ENCODE results near the gene CD276.
"Not testable (repeated sequence)": the region's sequence is repeated elsewhere in the genome, so short reads cannot be mapped to it uniquely, and the experiment has no call there.

The CD276 gene

DNA sequence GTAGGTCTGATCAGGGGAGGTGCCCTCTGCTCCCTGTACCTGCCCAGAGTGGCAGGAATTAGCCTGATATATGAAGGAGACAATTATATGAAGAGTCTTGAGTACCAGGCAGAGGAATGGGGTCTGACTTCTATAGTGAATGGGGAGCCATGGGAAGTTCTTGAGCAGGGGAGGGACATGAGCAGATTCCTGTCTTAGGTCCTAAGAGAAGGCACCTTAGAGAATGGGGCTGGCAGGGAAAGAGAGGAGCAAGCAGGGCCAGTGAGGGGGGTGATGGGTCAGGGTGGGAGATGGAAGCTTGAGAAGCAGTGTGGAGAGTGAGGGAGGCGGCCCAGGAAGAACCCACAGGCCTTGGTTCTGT lies 12.4 kb downstream of the CD276 start:
- no peak for TF ChIP-seq ZNF274 (IDR thresholded peaks at IDR 0.05; ENCODE audit: low read depth, low read length)
- no peak overlapping the region for H3K4me3 ChIP-seq (ENCODE audit: low read length)

GRCh38 chr15:73697033-73697467 lies 12.9 kb downstream of the CD276 start:
- H3K4me3 ChIP-seq (ENCODE audit: low read length), result no peak overlapping the region

DNA sequence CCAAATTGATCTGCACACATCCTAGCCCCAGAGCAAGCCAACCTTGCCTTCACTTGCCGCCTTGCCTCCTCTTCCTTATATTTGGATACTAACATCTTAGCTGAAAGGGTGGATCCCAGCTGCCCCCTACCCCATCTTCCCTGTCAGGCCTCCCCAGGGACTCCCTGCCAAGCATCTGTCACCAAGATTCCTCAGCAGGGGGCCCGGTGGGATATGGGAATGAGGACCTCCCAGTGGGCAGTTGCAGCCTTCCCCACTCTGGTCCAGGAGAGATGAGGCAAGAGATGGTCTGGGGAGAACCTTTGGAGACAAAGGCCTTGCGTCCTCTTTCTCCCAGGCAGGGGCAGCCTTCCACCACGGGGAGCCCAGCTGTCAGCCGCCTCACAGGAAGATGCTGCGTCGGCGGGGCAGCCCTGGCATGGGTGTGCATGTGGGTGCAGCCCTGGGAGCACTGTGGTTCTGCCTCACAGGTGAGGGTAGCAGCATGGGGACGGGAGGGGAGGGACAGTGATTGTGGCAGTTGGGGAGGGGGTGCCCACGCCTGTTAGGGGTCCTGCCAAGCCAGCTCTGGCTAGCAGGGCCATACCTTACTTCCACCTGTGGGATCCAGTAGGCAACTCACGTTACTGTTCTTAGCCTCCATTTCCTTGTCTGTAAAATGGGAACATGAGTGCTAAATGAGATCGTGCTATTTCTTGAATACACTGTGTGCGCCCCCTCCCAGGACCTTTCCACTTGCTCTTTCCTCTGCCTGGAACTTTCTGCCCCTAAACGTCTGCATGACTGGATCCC lies 15.3 kb downstream of the CD276 start:
- TF ChIP-seq ZNF274 (IDR thresholded peaks at IDR 0.05; ENCODE audit: low read depth, low read length), result no peak
- H3K4me3 ChIP-seq (ENCODE audit: low read length), result no peak overlapping the region

More at GRCh38 chr15:73697033-73697467, 12.9 kb downstream of the CD276 start:
- TF ChIP-seq ZNF274 (IDR thresholded peaks at IDR 0.05; ENCODE audit: low read depth, low read length), result no peak

GRCh38 chr15:73700041-73700842 lies 16.1 kb downstream of the CD276 start:
- H3K4me3 ChIP-seq (ENCODE audit: low read length), result no peak overlapping the region
- TF ChIP-seq ZNF274 (IDR thresholded peaks at IDR 0.05; ENCODE audit: low read depth, low read length), result no peak

DNA sequence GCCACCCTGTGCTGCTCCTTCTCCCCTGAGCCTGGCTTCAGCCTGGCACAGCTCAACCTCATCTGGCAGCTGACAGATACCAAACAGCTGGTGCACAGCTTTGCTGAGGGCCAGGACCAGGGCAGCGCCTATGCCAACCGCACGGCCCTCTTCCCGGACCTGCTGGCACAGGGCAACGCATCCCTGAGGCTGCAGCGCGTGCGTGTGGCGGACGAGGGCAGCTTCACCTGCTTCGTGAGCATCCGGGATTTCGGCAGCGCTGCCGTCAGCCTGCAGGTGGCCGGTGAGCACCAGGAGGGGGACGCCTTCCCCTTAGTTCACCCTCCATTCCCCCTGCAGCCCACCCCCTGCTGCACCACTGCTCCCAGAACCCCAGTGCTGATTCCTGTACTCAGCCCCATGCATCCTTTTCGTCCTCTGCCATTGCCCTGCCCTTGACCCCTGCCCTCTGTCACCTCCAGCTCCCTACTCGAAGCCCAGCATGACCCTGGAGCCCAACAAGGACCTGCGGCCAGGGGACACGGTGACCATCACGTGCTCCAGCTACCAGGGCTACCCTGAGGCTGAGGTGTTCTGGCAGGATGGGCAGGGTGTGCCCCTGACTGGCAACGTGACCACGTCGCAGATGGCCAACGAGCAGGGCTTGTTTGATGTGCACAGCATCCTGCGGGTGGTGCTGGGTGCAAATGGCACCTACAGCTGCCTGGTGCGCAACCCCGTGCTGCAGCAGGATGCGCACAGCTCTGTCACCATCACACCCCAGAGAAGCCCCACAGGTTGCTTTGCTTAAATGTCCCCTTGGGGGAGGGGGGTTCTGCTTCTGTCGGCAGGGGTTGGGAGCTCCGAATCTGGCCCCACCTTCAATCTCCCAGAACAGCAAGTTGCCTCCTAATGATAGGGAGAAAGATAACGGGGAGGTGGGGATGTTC lies 18.4 kb downstream of the CD276 start:
- not testable (repeated sequence) for H3K4me3 ChIP-seq (ENCODE audit: low read length)

GRCh38 chr15:73703601-73704000 lies 19.4 kb downstream of the CD276 start:
- not testable (repeated sequence) for H3K4me3 ChIP-seq (ENCODE audit: low read length)

GRCh38 chr15:73704142-73704868 lies 20.1 kb downstream of the CD276 start:
- H3K4me3 ChIP-seq (ENCODE audit: low read length), result not testable (repeated sequence)

DNA sequence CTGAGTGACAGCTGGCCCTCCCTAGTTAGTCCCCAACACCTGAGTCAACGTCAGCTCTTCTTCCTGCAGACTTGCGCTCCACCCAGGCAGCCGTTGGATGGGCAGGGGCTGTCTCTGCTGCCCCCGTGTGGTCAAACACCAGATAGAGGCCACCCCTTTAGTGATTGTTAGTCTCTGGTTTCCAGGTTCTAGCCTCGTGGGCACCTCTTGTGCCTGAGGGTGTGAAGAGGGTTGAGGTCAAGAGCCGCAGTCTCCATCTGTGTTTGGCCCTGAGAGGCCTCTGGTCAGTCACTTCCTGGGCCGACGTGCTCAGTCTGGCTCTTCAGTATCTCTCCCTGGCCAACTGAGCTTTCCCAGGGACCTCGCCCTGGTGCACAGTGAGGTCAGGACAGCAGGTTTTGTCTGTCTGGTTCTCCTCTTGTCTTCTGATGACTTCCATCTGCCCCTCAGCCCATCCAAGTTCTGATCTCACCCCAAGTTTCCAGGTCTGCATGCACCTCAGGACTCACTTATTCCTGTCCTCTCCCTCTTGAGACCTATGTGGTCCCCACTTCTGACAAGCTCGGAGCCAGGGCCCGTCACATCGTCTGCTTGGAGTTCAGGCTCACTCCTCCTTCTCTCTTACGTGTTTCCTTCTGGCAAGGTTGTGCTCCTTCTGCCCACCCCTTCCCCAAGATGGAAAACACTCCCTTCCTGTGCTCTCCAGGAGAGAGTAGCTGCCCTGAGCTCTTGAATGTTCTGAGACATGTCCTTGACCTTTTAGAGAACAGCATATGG lies 20.9 kb downstream of the CD276 start:
- TF ChIP-seq ZNF274 (IDR thresholded peaks at IDR 0.05; ENCODE audit: low read depth, low read length), result no peak
- H3K4me3 ChIP-seq (ENCODE audit: low read length), result no peak overlapping the region

GRCh38 chr15:73708691-73709090 lies 24.5 kb downstream of the CD276 start:
- H3K4me3 ChIP-seq (ENCODE audit: low read length), result no peak overlapping the region
- TF ChIP-seq ZNF274 (IDR thresholded peaks at IDR 0.05; ENCODE audit: low read depth, low read length), result no peak

DNA sequence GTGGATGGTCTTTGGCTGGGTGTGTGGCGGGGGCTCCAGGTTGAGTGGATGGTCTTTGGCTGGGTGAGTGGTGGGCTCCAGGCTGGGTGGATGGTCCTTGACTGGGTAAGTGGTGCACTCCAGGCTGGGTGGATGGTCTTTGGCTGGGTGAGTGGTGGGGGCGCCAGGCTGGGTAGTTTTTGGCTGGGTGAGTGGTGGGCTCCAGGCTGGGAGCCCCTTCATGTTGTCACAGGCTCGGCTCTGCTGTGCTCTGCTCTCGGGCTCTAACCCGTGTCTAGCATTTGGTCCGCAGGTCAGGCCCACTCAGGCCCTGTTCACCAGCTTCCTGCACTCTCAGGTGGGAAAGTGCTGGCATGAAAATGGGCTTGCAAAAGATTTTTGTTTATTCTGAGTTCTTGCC lies 25.1 kb downstream of the CD276 start:
- H3K4me3 ChIP-seq (ENCODE audit: low read length), result no peak overlapping the region
- no peak for TF ChIP-seq ZNF274 (IDR thresholded peaks at IDR 0.05; ENCODE audit: low read depth, low read length)

DNA sequence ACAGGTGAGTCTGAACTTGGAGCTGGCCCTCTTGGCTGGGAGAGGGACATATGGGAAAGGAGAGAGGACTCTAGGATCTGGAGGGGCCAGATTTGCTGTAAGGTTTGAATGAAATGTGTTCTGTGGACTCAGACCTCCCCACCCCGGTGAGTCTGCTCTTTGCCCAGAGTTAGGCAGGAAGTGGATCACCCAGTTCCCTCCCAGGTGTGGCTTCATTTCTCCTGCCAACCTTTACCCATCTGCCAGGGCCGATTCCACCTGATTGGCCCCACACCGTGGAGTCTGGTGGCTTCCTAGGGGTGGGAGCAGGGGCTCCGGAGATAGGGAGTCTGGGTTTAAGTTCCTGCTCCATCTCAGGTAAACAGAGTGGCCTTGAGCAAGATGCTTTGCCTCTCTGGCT lies 25.5 kb downstream of the CD276 start:
- no peak overlapping the region for H3K4me3 ChIP-seq (ENCODE audit: low read length)
- TF ChIP-seq ZNF274 (IDR thresholded peaks at IDR 0.05; ENCODE audit: low read depth, low read length), result no peak

DNA sequence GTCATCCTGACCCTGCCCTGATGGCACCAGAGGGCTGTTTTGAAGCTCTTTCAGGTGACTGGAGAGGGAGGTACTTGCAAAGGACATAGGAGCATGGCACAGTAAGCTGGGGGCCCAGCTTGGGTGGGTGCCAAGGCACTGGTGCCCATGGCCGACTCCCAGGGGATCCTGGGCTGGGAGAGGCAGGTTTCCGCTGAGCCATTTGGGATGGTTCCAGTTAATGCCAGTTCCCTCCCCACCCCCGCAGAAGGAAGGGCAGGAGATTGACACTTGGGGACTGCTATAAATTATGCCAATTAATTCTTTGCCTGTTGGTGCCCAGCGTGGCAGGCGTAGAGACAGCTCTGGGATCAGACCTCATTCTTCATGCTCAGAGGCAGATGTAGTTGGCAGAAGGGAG lies 26.1 kb downstream of the CD276 start:
- TF ChIP-seq ZNF274 (IDR thresholded peaks at IDR 0.05; ENCODE audit: low read depth, low read length), result no peak
- H3K4me3 ChIP-seq (ENCODE audit: low read length), result no peak overlapping the region

DNA sequence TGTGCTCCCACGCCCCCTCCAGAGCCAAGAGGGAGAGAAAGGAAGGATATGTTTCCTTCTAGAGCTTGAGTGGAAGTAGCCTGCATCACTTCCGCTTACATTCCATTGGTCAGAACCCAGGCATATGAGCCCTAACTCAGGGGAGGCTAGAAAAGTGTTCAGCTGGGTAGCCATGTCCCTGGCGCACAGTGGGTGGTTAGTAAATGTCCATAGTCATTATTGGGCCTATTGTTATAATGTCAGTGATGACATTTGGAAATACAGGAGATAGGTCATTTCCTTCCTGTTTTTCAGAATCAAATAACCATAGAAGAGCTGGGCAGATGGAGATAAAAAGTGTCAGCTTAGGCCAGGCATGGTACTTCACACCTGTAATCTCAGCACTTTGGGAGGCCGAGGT lies 27.3 kb downstream of the CD276 start:
- no peak overlapping the region for H3K4me3 ChIP-seq (ENCODE audit: low read length)
- no peak for TF ChIP-seq ZNF274 (IDR thresholded peaks at IDR 0.05; ENCODE audit: low read depth, low read length)
